HG02588 (cell line): Measurements from ENCODE around the gene BLVRA.

Experiments
- ATAC-seq: cut with Tn5 transposase; IDR thresholded peaks from one replicate; pipeline ENCODE4 v1.9.1; 2021; ENCODE audit warnings: mild to moderate bottlenecking, moderate library complexity; ENCODE audit not compliant: unreplicated experiment

BLVRA gene

DNA sequence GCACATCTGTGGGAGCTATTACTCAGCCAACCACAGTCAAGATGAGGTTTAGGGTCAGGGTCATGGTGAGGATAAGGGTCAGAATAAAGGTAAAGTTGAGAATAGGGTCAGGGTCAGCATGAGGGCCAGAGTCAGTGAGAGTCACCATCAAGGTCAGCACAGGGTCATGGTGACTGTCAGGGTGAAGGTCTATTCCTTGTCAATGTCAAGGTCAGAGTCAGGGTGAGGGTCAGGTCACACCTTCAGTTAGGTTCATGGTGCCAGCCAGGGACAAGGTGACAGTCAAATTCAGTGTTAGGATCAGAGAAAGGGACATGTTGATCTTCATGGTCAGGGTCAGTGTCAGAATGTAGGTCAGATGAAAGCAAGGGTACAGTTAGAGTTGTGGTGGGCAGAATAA is 96.7 kb downstream of the BLVRA start:
- no peak for ATAC-seq

DNA sequence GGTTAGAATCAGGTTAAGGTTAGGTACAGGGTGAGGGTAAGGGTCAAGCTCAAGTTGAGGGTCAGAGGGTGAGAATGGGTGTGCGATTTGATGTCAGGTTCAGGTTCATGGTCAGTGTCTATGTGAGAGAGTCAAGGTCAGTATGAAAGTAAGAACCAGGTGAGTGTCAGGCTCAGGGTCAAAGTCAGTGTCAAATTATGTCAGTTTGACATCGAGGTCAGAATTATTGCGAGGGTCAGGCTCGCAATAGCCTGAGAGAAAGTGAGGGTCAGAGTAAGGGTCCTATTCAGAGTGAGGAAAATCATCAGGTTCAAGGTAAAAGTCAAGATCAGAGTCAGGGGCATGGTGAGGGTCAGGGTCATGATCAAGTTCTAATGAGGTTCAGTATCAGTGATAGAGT is 97.8 kb downstream of the BLVRA start:
- ATAC-seq, result no peak
